Measurements from ENCODE around the gene PDGFA.

PDGFA gene

DNA sequence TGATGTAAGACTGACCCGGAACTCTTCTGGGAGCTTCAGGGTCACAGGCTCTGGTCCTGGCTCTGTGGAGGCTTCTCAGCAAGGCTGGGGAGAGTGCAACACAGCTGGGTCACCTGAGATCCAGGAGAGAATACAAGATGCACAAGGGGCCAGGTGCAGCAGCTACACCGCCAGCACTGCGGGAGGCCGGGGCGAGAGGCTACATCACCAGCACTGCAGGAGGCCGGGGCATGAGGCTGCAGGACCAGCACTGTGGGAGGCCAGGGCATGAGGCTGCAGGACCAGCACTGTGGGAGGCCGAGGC is 44.3 kb downstream of the PDGFA start:
- Histone ChIP-seq H3K4me2 (ENCODE audit: low read length) (no peak overlapping the region), H3K36me3 (ENCODE audit: control insufficient read depth, low read length) (no peaks in the 10 kb centered on the region), H3K27me3 (ENCODE audit: control insufficient read depth, low read length) (no peaks in the 10 kb centered on the region), H3K4me1 (ENCODE audit: control insufficient read depth, low read length) (no peaks in the 10 kb centered on the region), H3K9me2 (replicated peaks; ENCODE audit: control insufficient read depth, low read length) (no peaks in the 10 kb centered on the region), H3K27ac (ENCODE audit: low read depth, low read length) (no peak overlapping the region), H3F3A (ENCODE audit: control insufficient read depth, insufficient read depth) (no peaks in the 10 kb centered on the region), H3K9me3 (ENCODE audit: control insufficient read depth, insufficient read depth, low read length) (peaks cover 35% of the 10 kb centered on the region; the same call in 1 of the 2 replicates), H4K20me1 (ENCODE audit: control insufficient read depth, insufficient read depth, low read depth, low read length) (no peaks in the 10 kb centered on the region), H3K4me3 (ENCODE audit: low read length) (no peak overlapping the region), H3K79me2 (ENCODE audit: control insufficient read depth, low read length) (no peaks in the 10 kb centered on the region)
- no peak for TF ChIP-seq EZH2phosphoT487 (IDR thresholded peaks at IDR 0.05; ENCODE audit: borderline replicate concordance, low read length)
- TF ChIP-seq, protein P1, sequence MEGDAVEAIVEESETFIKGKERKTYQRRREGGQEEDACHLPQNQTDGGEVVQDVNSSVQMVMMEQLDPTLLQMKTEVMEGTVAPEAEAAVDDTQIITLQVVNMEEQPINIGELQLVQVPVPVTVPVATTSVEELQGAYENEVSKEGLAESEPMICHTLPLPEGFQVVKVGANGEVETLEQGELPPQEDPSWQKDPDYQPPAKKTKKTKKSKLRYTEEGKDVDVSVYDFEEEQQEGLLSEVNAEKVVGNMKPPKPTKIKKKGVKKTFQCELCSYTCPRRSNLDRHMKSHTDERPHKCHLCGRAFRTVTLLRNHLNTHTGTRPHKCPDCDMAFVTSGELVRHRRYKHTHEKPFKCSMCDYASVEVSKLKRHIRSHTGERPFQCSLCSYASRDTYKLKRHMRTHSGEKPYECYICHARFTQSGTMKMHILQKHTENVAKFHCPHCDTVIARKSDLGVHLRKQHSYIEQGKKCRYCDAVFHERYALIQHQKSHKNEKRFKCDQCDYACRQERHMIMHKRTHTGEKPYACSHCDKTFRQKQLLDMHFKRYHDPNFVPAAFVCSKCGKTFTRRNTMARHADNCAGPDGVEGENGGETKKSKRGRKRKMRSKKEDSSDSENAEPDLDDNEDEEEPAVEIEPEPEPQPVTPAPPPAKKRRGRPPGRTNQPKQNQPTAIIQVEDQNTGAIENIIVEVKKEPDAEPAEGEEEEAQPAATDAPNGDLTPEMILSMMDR (IDR thresholded peaks at IDR 0.05; ENCODE audit: low read depth, low read length, poor library complexity, severe bottlenecking), result no peak

GRCh38 chr7:474605-475424 is 44.8 kb downstream of the PDGFA start:
- H3K27me3 ChIP-seq (ENCODE audit: control insufficient read depth, low read length), result no peaks in the 10 kb centered on the region
- no peaks in the 10 kb centered on the region for H3K4me1 ChIP-seq (ENCODE audit: control insufficient read depth, low read length)
- H3K9me2 ChIP-seq (replicated peaks; ENCODE audit: control insufficient read depth, low read length), result no peaks in the 10 kb centered on the region
- no peaks in the 10 kb centered on the region for H4K20me1 ChIP-seq (ENCODE audit: control insufficient read depth, insufficient read depth, low read depth, low read length)
- peaks cover 35% of the 10 kb centered on the region; the same call in 1 of the 2 replicates for H3K9me3 ChIP-seq (ENCODE audit: control insufficient read depth, insufficient read depth, low read length)
- H3K4me3 ChIP-seq (ENCODE audit: low read length), result no peak overlapping the region
- H3K36me3 ChIP-seq (ENCODE audit: control insufficient read depth, low read length), result no peaks in the 10 kb centered on the region
- H3K4me2 ChIP-seq (ENCODE audit: low read length), result no peak overlapping the region
- TF ChIP-seq EZH2phosphoT487 (IDR thresholded peaks at IDR 0.05; ENCODE audit: borderline replicate concordance, low read length), result no peak
- TF ChIP-seq, protein P1 (IDR thresholded peaks at IDR 0.05; ENCODE audit: low read depth, low read length, poor library complexity, severe bottlenecking), result no peak
- no peak overlapping the region for H3K27ac ChIP-seq (ENCODE audit: low read depth, low read length)
- no peaks in the 10 kb centered on the region for H3F3A ChIP-seq (ENCODE audit: control insufficient read depth, insufficient read depth)
- no peaks in the 10 kb centered on the region for H3K79me2 ChIP-seq (ENCODE audit: control insufficient read depth, low read length)

GRCh38 chr7:473870-474604 is 45.6 kb downstream of the PDGFA start:
- no peak overlapping the region for H3K4me2 ChIP-seq (ENCODE audit: low read length)
- no peak overlapping the region for H3K4me3 ChIP-seq (ENCODE audit: low read length)
- H4K20me1 ChIP-seq (ENCODE audit: control insufficient read depth, insufficient read depth, low read depth, low read length), result no peaks in the 10 kb centered on the region
- no peaks in the 10 kb centered on the region for H3K27me3 ChIP-seq (ENCODE audit: control insufficient read depth, low read length)
- no peaks in the 10 kb centered on the region for H3K4me1 ChIP-seq (ENCODE audit: control insufficient read depth, low read length)
- H3K9me2 ChIP-seq (replicated peaks; ENCODE audit: control insufficient read depth, low read length), result no peaks in the 10 kb centered on the region
- H3K79me2 ChIP-seq (ENCODE audit: control insufficient read depth, low read length), result no peaks in the 10 kb centered on the region
- TF ChIP-seq, protein P1 (IDR thresholded peaks at IDR 0.05; ENCODE audit: low read depth, low read length, poor library complexity, severe bottlenecking), result no peak
- no peak for TF ChIP-seq EZH2phosphoT487 (IDR thresholded peaks at IDR 0.05; ENCODE audit: borderline replicate concordance, low read length)
- H3F3A ChIP-seq (ENCODE audit: control insufficient read depth, insufficient read depth), result no peaks in the 10 kb centered on the region
- no peak overlapping the region for H3K27ac ChIP-seq (ENCODE audit: low read depth, low read length)
- H3K9me3 ChIP-seq (ENCODE audit: control insufficient read depth, insufficient read depth, low read length), result peaks cover 39% of the 10 kb centered on the region; the same call in 1 of the 2 replicates
- no peaks in the 10 kb centered on the region for H3K36me3 ChIP-seq (ENCODE audit: control insufficient read depth, low read length)

Measured in DOHH2 (cell line).